Umbilical cord (tissue), 2 donors: ENCODE data around the gene PDCD5. TPM values are rescaled to one million over a fixed set of nuclear protein-coding genes. Genes with fewer than 3 reads are reported as not detected.
"Not testable (repeated sequence)": the region's sequence is repeated elsewhere in the genome, so short reads cannot be mapped to it uniquely, and the experiment has no call there.

Experiments used
- DNase-seq: peaks from one replicate; pipeline ENCODE4 v3.0.0-alpha.2; 2015; ENCODE audit warnings: low spot score
- total RNA-seq: library from RNA; depleted of rRNA; stranded (reverse); fragments of >200 nt; gene quantifications from one replicate; pipeline ENCODE4 v1.2.3, GENCODE V29; 2014; ENCODE audit warnings: low replicate concordance; ENCODE audit not compliant: insufficient read depth

Gene PDCD5
- total RNA-seq, 1 donor from 2014 or later: 92.2 TPM

DNA sequence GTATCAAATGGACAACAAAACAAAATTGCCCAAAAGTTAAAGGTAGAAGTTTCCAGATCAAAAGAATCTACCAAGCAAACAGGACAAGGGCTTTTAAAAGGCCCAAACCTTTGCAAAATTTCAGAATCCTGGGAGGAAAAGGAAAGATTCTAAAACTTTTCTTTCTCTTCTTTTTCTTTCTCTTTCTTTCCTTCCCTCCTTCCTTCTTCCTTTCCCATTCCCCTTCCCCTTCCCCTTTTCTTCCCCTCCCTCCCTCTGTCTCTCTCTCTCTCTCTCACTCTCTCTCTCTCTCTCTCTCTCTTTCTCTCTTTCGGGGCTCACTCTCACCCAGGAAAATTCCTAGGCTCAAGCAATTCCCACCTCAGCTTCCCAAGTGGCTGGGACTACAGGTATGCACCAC is 4.2 kb upstream of the PDCD5 start:
- DNase-seq: no peak

DNA sequence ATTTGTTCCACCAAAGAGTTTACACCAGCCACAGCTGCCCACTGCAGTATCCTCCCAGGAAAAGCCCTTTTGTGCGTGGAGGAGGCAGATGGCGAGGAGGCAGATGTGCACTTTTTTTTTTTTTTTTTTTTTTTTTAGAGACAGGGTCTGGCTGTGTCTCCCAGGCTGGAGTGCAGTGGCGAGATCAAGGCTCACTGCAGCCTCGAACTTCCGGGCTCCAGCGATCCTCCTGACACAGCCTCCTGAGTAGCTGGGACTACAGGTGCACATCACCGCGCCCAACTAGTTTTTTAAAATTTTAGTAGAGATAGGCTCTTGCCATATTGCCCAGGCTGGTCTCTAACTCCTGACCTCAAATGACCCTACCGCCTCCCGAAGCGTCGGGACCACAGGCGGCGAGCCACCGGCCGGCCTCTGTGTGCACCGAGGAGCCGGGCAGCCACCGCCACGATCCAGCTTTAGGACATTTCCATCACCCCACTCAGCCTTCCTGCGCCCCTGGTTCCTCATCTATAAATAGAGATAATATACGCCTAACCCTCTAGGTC is 563 bp upstream of the PDCD5 start:
- peak; percentile 5 for DNase-seq

DNA sequence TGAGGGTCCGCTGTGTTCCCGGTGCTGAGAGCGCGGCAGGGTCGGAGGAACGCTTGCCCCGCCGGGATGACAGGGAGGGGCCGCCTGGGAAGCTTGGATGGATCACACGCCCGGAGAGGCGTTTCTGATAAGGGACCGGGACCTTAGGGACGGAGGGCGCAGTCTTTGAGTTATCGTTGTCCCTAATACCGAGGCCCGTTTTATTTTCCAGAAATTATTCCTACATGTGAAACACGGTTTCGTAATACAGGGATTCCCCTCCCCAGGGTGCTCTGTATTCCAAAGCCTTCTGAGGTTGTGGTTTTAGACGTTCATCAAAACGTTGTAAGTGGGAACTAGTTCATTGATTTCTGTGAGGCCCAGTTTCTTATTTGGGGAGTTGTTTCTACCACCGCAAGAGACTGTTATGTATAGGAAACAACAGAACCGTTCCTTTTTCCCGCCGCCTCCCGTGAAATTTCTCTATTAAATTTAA is 752 bp downstream of the PDCD5 start:
- no peak for DNase-seq

DNA sequence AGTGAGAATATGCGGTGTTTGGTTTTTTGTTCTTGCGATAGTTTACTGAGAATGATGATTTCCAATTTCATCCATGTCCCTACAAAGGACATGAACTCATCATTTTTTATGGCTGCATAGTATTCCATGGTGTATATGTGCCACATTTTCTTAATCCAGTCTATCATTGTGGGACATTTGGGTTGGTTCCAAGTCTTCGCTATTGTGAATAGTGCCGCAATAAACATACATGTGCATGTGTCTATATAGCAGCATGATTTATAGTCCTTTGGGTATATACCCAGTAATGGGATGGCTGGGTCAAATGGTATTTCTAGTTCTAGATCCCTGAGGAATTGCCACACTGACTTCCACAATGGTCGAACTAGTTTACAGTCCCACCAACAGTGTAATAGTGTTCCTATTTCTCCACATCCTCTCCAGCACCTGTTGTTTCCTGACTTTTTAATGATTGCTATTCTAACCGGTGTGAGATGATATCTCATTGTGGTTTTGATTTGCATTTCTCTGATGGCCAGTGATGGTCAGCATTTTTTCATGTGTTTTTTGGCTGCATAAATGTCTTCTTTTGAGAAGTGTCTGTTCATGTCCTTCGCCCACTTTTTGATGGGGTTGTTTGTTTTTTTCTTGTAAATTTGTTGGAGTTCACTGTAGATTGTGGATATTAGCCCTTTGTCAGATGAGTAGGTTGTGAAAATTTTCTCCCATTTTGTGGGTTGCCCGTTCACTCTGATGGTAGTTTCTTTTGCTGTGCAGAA is 6.9 kb downstream of the PDCD5 start:
- not testable (repeated sequence) for DNase-seq

DNA sequence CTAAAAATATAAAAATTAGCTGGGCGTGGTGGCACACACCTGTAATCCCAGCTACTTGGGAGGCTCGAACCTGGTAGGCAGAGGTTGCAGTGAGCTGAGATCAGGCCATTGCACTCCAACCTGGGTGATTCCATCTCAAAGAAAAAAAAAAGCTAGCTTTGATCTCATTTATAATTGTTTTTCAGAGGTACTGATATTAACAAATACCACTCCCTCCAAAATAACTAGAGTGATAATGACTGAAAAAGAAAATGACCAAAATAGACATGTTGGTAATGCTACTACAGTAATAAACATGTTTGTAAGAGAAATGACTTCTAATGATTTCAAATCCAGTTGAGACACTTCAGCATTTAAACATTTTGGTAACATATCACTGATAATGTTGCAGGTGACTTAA is 13.0 kb downstream of the PDCD5 start:
- no peak for DNase-seq

DNA sequence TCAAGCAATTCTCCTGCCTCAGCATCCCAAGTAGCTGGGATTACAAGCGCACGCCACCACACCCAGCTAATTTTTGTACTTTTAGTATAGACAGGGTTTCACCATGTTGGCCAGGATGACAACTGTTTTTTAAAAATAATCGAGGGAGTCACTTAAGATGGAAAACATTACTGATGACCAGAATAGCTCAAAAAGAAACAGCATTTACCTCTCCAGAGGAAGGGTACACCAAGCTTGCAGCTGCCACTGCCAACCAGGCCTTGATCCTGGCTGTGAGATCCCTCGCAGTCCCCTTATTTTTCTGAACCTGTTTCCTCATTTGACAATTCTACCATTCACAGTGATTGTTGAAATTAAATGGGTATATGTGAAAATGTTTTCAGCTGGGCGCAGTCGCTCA is 14.5 kb downstream of the PDCD5 start:
- DNase-seq: no peak

DNA sequence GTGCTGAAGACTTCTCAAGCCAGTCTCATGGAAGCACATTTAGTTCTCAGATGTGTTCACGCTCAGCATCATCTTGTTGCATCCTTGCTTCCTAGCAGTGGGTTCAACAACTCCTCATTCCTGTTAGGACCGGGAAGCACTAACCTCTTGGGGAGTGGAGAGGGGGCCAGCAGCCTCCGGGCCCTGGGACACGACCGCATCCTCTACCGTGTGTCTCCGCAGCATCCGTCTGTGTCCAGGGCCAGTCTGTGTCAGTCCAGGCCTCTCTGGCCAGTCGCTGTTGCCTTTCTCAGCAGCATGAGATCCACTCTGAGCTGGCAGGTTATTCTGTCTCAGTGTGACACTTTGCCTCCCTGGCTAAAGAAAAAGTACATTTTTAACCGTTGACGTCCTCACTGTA is 17.0 kb downstream of the PDCD5 start:
- DNase-seq: no peak

DNA sequence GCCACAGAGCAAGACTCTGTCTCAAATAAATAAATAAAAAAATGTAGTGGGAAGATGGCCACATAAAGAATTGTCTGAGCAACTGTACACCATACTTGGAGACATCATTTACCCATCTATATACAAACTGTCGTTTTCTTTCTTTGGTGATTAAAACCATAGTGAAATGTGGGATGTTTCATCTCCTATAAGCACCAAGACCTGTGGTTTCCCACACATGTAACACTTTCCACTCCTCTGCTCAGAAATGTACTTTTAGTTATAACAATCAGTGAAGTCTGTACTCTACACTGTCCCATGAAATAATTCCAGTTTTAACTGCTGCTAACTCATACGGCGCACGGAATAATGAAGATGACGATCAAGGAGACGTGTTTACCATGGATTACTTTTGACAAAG is 18.3 kb downstream of the PDCD5 start:
- no peak for DNase-seq

DNA sequence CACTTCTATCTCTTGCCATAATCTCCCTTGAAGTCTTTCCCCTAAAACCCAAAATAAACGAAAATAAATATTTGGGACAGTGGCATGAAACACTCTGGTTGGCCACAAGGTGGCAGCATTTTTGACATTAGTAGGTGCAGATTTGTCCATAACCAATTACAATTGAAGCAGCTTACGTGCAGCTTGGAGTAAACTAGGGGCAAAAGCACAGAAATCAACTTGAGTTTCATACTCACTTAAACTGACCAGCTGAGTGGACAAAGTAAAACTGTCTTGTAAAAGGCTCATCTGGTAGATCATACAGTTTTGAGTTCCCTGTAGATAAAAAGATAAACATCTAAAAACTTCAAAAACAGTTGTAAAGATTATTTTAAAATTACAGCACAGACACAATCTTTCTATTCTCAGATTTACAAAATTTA is 18.8 kb downstream of the PDCD5 start:
- DNase-seq: peak; percentile 33

DNA sequence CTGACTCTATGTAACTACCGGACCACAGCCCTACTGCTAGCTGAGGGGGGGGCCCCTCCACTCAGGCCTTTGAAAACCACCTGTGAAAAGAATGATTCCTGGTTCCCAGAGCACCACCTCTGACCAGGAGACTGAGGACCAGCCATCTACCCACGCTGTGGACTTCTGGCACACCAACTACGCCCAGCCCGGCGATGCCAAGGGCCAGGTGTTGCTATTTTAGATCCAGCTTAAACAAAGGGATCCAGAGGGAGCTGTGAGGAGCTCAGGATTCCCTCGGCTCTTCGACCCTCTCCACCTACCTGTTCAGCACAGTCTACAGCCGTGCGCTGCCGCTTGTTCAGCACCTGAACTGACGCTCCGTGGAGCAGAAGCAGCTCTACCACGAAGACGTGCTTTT is 23.0 kb downstream of the PDCD5 start:
- no peak for DNase-seq

DNA sequence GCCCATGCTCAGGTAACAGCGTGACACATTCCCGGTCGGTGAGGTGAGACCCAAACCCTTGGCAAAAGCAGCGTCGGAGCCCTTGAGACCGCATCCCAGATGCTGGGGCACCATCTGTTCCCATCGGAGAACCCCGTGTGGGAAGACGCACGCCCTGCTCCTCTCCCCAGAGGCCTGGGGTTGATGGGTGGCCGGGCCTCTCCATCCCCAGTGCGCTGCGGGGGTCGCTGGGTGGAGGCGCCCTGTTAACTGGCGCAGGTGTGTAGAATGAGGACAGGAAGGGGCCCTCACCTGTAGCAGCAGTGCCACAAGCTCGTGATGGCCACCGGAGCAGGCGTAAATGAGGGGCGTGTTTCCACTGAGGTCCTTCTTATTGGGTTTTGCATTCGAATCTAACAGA is 24.6 kb downstream of the PDCD5 start:
- DNase-seq: no peak

DNA sequence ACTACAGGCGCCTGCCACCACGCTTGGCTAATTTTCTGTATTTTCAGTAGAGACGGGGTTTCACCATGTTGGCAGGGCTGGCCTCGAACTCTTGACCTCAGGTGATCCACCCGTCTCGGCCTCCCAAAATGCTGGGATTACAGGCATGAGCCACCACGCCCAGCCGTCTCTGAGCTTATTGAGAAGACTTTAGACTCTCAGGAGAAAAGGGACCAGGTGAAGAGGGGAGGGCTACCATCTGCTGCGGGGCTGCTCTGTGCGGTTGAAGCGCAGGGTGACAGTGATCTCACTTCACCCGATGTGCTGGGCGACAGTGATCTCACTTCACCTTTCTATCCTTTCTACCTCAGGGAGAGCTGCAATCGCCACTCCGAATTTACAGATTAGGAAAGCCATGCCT is 25.3 kb downstream of the PDCD5 start:
- DNase-seq: no peak

DNA sequence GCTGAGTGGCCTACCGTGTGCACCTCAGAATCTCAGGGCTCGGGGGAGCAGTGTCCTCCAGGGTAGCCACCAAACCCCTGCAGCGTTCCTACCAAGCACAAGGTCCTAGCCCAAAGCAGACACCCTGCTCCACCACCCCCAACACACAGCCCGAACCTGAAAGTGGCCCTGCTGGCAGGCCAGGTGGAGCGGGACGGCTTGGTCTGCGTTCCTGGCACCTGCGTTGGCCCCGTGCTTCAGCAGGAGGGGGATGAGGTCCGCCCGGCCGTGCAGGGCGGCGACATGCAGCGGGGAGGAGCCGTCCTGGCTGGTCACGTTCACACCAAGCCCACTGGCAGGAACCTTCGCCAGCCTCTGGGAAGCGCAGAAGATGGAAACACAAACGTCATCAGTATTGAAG is 26.5 kb downstream of the PDCD5 start:
- DNase-seq: no peak

DNA sequence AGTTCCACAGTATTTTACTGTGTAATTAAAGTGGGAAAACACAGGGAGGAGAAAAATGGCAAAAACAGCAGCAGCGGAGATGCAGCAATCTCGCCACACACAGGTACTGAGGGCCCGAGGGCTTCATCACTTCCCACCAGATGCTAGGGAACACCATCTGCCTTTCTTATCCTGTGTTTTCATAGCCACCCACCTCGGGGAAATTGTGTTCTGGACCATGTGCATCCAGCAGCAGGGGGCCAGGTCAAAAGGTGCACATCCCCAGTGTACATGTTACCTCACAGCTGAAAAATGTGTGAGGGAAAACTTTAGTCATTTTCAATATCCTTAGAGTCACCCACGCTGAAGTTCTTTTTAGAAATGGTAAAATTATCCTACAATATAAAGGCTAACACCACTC is 30.2 kb downstream of the PDCD5 start:
- DNase-seq: no peak

DNA sequence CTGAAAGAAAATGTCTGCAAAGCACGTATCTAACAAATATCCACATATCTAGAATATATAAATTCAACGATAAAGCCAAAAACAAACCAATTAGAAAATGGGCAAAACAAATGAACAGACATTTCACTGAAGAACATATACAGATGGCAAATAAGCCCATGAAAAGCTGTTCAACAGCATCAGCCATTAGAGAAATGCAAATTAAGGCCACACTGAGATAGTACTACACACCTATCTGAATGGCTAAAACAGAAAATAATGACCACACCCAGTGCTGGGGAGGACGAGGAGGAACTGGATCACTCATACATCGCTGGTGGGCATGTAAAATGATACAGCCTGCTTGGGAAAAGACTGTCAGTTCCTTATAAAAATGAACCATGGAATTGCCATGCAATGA is 32.0 kb downstream of the PDCD5 start:
- no peak for DNase-seq

DNA sequence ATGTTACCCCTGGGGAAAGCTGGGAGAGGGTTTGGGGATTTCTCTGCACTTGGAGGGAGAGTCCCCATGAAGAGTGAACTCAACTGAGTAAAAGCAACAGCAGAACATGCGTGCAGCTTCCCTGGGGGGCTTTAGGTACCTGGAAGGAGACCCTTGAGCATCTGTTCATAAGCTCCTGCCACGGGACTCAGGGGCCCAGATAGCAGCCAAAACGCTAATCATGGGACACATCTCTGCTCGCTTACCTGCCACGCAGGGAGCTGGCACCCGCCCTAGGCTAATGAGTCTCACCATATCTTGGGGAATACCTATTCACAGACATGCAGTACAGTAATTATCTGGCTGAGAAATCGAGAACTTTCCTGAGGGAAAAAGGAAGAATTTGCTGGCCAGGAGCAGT is 33.9 kb downstream of the PDCD5 start:
- DNase-seq: no peak

DNA sequence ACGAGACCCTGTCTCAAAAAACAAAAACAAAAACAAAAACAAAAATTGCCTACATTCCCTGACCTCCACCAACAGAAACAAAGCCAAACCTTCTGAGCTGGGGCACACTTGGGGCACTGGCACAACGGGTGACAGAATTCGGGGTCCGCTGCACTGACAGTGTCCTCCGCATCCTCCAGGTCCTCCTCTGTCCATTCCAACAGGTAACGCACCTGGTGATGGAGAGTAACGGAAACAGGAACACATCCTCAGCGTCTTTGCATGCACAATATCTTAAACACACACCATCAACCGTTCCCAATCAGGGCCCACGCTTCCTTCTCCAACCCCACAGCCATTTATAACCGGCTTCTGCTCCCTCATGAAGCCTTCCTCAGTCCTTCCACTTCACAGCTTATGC is 34.6 kb downstream of the PDCD5 start:
- DNase-seq: no peak

DNA sequence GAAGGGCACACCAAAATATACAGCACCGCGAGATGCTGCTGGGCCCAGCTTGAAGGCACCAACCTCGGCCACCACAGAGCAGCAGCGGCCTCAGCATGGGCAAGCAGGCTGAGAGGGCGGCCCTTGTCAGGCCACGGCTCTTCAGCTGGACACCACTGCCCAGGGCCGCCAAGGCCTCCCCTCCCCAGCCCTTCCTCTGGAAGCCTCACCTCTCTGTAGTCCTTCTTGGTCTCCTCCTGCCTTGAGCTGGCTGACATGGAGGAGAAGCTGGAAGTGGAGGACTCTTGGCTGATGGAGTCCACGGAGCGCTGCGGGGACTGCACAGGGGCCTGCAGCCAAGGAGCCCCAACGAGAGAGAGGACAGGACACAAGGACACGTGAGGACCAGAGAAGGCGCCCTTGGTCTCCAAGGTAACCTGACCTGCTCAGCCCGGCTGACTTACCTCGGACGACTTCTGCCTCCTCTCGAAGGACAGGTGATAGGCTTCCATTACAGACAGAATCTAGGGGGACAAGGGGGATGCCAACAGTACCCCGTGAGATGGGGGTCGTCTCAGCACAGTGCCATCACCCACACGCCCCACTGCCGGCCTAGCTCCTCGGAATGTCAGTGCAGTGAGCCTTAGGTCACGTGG is 38.2 kb downstream of the PDCD5 start:
- DNase-seq: no peak

DNA sequence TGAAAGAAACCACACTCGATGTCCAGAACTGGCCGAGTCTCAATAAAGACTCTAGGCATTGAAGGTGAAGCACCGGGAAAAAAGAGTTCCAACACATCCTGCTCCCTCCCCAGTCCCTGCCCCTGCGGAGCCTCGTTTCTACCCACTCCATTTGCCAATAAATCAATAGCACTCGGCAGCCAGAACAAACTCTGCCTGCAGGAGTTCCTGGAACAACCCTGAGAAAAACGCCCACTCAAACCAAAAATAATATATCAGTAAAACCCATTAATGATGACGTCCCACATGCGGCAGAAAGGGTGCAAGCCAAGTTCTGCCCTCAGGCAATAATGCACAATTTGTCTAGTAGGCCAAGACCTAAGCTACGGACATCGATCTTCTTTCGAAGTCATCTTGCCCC is 41.0 kb downstream of the PDCD5 start:
- no peak for DNase-seq

DNA sequence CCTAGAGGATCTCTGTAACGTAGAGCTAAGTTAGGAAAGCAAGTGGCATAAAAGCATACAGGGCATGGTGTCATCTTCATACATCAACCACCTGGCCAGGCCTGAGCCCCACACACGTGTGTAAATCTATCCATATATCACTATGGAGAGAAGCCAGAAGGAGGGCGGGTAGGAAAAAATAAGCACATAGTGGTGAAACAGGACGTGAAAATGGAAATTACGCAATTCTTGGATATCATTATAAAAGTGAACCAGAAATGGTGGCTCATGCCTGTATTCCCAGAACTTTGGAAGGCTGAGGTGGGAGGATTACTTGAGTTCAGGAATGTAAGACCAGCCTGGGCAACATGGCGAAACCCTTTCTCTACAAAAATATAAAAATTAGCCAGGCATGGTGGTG is 43.4 kb downstream of the PDCD5 start:
- no peak for DNase-seq

DNA sequence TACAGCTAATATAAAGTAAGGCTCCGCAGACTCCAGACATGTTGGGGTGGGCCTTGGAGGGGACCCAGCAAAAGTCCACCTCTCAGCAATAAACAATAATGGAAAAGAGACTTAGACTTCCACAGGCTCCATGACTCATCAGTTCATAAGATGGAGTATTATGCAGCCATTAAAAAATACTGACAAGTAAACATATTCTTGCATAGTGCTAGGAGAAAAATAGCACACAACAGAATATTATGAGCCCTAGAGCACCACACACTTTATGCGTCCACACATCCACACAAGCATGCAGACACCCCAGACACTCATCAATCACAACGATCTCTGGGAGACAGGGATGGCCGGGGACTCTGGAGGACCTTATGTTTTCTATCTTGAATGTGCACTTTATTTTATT is 46.0 kb downstream of the PDCD5 start:
- no peak for DNase-seq

DNA sequence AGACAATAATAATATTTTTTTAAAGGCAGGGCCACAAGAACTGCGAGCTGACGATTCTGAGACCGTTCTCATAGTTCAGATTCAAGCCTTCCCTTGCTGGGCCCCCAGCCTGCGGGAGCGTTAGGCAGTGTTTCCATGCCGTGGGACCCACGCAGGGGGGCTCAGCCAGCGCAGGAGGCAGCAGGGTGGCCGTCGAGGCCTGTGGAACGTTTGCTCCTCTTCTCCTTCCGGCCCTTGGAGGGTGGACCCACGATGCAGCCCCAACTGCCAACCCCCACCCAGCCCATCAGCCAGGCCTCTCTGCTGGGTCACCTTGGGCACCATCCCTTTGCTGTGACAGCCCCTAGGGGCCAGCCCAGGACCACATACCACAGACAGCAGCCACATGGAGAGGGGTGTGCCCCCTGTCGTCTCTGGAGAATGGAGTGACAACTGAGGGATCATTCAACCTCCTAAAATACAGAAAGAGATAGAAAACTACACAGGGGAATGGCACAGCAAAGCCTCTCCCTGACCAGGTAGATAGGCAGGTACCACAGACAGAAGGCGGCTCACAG is 46.8 kb downstream of the PDCD5 start:
- no peak for DNase-seq

DNA sequence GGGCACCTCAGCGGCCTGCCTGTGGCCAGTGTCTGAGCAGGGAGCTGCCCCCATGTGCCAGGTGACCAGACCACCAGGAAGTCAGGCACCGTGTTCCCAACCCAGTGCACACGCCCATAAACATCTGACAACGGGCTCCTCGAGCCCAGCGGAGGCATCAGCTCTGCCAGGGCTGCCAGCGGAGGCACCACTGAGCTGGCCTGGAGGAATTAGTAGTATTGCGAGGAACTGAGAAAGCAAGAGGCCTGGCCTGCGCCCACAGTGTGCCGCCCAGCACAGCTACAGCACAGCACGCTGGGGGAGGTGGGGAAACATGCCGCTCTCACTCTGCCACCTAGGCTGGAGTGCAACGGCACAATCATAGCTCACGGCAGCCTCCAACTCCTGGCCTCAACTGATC is 49.3 kb downstream of the PDCD5 start:
- DNase-seq: no peak
